ENCODE measurements around the gene WDR13.
A peak's percentile ranks its signal among the peaks of the same experiment; 100 is the strongest.
"Not testable (repeated sequence)": the region's sequence is repeated elsewhere in the genome, so short reads cannot be mapped to it uniquely, and the experiment has no call there.

WDR13 gene

DNA sequence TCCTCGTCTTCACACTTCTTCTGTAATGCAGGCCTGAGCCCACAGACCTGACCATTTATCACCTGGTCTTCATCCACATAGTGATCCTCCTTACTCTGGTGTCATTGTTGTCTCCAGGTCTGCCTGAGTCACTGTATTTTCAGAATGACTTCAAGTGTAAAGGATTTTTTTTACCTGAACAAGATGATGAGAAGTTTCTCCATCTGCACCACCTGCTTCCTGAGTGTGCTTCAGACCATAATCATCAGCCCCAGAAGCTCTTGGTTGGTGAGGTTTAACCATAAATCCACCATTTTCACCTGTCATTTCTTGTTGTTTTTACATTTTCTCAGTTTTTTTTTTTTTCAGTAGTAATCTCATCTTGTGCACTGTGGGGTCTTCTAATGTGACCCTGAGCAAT lies 39.0 kb downstream of the WDR13 start:
- TF ChIP-seq CTCF (conservative IDR thresholded peaks at IDR 0.05) (no peak), ZFX (IDR thresholded peaks at IDR 0.05) (no peak)
- H3K27ac ChIP-seq, result no peak overlapping the region

DNA sequence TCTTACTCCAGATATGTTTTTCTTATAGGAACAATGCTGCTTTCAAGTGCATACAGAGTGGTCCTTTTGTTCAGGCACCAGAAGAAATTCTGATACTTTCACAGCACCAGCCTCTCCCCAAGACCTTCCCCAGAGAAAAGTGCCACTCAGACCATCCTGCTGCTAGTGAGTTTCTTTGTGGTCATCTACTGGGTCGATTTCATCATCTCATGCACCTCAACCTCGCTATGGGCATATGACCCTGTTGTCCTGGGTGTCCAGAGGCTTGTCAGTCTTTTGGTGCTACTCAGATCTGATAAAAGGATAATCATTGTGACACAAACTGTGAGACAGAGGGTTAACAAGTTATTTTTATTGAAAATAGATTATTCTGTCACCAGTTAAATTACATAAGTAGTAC lies 39.5 kb downstream of the WDR13 start:
- no peak overlapping the region for H3K27ac ChIP-seq
- TF ChIP-seq CTCF (conservative IDR thresholded peaks at IDR 0.05) (no peak), ZFX (IDR thresholded peaks at IDR 0.05) (no peak)

GRCh38 chrX:48645669-48646068 lies 48.4 kb downstream of the WDR13 start:
- no peak for TF ChIP-seq ZFX (IDR thresholded peaks at IDR 0.05)
- no peak for TF ChIP-seq CTCF (conservative IDR thresholded peaks at IDR 0.05)
- H3K27ac ChIP-seq, result no peak overlapping the region

- H3K27ac ChIP-seq, result no peak overlapping the region
- peak; percentile 20 for TF ChIP-seq CTCF (conservative IDR thresholded peaks at IDR 0.05)
- no peak for TF ChIP-seq ZFX (IDR thresholded peaks at IDR 0.05)
Observed at GRCh38 chrX:48648336-48648751, 51.1 kb downstream of the WDR13 start.

DNA sequence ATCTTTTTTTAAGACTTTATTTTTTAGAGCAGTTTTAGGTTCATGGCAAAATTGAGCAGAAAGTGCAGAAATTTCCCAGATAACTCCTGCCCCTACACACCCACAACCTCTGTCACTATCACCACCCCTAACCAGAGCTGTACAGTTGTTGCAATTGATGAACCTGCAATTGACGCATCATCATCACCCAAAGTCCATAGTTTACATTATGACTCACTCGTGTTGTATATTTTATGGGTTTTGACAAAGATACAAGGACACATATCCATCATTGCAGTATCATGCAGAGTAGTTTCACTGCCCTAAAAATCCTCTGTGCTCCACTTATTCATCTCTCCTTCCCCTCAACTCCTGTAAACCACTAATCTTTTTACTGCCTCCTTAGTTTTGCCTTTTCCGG lies 51.8 kb downstream of the WDR13 start:
- no peak overlapping the region for H3K27ac ChIP-seq
- TF ChIP-seq CTCF (conservative IDR thresholded peaks at IDR 0.05) (no peak), ZFX (IDR thresholded peaks at IDR 0.05) (no peak)

DNA sequence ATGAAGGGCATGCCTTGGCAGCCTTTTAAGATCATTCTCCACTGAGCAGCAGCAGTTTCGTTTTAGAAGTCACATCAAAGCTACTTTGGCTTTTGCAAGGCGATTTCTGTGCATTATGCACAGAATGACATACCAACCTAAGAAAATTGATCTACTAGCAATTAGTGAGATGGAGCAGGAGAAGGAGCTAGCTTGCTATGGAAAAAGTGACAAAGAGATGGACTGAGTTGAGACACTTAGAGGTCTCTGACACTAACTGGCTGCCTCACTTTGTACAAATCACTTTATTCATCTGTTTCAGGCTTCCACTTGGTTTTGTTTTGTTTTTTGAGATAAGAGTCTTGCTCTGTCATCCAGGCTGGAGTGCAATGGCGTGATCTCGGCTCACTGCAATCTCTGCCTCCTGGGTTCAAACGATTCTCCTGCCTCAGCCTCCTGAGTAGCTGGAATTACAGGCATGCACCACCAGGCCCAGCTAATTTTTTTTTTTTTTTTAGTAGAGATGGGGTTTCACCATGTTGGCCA lies 54.8 kb downstream of the WDR13 start:
- not testable (repeated sequence) for H3K27ac ChIP-seq

DNA sequence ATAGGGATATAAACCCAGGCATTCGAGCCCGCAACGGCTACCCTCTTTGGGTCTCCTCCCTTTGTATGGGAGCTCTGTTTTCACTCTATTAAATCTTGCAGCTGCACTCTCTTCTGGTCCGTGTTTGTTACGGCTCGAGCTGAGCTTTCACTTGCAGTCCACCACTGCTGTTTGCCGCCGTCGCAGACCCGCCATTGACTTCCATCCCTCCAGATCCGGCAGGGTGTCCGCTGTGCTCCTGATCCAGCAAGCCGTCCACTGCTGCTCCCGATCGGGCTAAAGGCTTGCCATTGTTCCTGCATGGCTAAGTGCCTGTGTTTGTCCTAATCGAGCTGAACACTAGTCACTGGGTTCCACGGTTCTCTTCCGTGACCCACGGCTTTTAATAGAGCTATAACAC lies 57.5 kb downstream of the WDR13 start:
- H3K27ac ChIP-seq, result not testable (repeated sequence)
